Mucosa of descending colon (tissue), 3 donors: ENCODE measurements around the gene RABL3. TPM values are rescaled to one million over a fixed set of nuclear protein-coding genes. Genes with fewer than 3 reads are reported as not detected.
"Not testable (repeated sequence)": the region's sequence is repeated elsewhere in the genome, so short reads cannot be mapped to it uniquely, and the experiment has no call there.

Experiments used
- ATAC-seq: fragments of 200-7000 bp; cut with Tn5 transposase; one replicate; pipeline ENCODE4 v1.9.1; 2020; ENCODE audit warnings: mild to moderate bottlenecking, moderate library complexity
- DNase-seq, 3 donors: peaks; one replicate each; pipeline ENCODE4 v3.0.0-alpha.2; 2020
- H3K36me3 ChIP-seq: fragments of 200-600 bp; one replicate; pipeline ENCODE4 v1.8.0; 2021; ENCODE audit warnings: low read depth, mild to moderate bottlenecking
- H3K4me1 ChIP-seq: fragments of 200-600 bp; one replicate; pipeline ENCODE4 v1.8.0; 2021; ENCODE audit warnings: low read depth, mild to moderate bottlenecking
- H3K4me3 ChIP-seq: fragments of 200-600 bp; one replicate; pipeline ENCODE4 v1.8.0; 2021; ENCODE audit warnings: mild to moderate bottlenecking
- H3K9me3 ChIP-seq: fragments of 200-600 bp; one replicate; pipeline ENCODE4 v1.8.0; 2021; ENCODE audit warnings: mild to moderate bottlenecking
- intact Hi-C, 2 donors: fragments of 100-400 bp; cut with DNase I in 1 of 2; cut with micrococcal nuclease in 1 of 2; formaldehyde crosslinking; loops; one replicate each; pipeline versions ENCODE4 v1.11.0 to v1.11.1; 2022; cut with DNase I, micrococcal nuclease
- total RNA-seq, 3 donors: library from RNA; stranded (reverse); fragmentation: NEBNext Ultra II Directional in 2 of 3; extraction: Animal tissue kit (Norgen Biotek cat#: 25700) in 2 of 3; gene quantifications; one replicate each; pipeline versions ENCODE4 v1.2.1 to v1.2.4, GENCODE V29; 2021 to 2023
- TF ChIP-seq, protein P1 (sequence below): fragments of 200-600 bp; IDR thresholded peaks from one replicate; pipeline ENCODE4 v1.8.0; 2022; ENCODE audit warnings: antibody characterized with exemption, mild to moderate bottlenecking
- donor health status: DM: no; HTN: no; CAD: no; lungs with moderate emphysema.
- donor health status: DM: no; HTN: no; CAD: no.
- donor health status: DM: no; HTN: yes; CAD: no.

RABL3 gene
- total RNA-seq, 3 donors from 2014 or later: 23.0 to 26.5 (median 25.9) TPM

- no peak for DNase-seq
- TF ChIP-seq, protein P1, sequence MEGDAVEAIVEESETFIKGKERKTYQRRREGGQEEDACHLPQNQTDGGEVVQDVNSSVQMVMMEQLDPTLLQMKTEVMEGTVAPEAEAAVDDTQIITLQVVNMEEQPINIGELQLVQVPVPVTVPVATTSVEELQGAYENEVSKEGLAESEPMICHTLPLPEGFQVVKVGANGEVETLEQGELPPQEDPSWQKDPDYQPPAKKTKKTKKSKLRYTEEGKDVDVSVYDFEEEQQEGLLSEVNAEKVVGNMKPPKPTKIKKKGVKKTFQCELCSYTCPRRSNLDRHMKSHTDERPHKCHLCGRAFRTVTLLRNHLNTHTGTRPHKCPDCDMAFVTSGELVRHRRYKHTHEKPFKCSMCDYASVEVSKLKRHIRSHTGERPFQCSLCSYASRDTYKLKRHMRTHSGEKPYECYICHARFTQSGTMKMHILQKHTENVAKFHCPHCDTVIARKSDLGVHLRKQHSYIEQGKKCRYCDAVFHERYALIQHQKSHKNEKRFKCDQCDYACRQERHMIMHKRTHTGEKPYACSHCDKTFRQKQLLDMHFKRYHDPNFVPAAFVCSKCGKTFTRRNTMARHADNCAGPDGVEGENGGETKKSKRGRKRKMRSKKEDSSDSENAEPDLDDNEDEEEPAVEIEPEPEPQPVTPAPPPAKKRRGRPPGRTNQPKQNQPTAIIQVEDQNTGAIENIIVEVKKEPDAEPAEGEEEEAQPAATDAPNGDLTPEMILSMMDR: no peak
- no peaks in the 10 kb centered on the region for H3K9me3 ChIP-seq
- intact Hi-C loops: no loop called here
- no peaks in the 10 kb centered on the region for H3K36me3 ChIP-seq
- H3K4me3 ChIP-seq: no peak overlapping the region
- no peak for ATAC-seq
- peaks cover 4% of the 10 kb centered on the region for H3K4me1 ChIP-seq
Measured at GRCh38 chr3:120766576-120766975, 24.3 kb upstream of the RABL3 start.

GRCh38 chr3:120765830-120766493, 23.6 kb upstream of the RABL3 start:
- DNase-seq (no peak), ATAC-seq (no peak)
- no peaks in the 10 kb centered on the region for H3K9me3 ChIP-seq
- no peaks in the 10 kb centered on the region for H3K36me3 ChIP-seq
- TF ChIP-seq, protein P1: no peak
- H3K4me1 ChIP-seq: peaks cover 4% of the 10 kb centered on the region
- H3K4me3 ChIP-seq: no peak overlapping the region
- intact Hi-C loops: no loop called here

GRCh38 chr3:120764206-120764605, 21.9 kb upstream of the RABL3 start:
- ATAC-seq (no peak), DNase-seq (no peak)
- intact Hi-C loops: no loop called here
- Histone ChIP-seq H3K9me3 (no peaks in the 10 kb centered on the region), H3K4me3 (no peak overlapping the region), H3K4me1 (peaks cover 4% of the 10 kb centered on the region), H3K36me3 (no peaks in the 10 kb centered on the region)
- TF ChIP-seq, protein P1: no peak

- H3K9me3 ChIP-seq: no peaks in the 10 kb centered on the region
- H3K4me3 ChIP-seq: no peak overlapping the region
- H3K36me3 ChIP-seq: no peaks in the 10 kb centered on the region
- DNase-seq: no peak
- peaks cover 4% of the 10 kb centered on the region for H3K4me1 ChIP-seq
- no peak for ATAC-seq
- intact Hi-C loops: no loop called here
- TF ChIP-seq, protein P1: no peak
Measured at GRCh38 chr3:120763601-120764000, 21.3 kb upstream of the RABL3 start.

GRCh38 chr3:120762615-120763014, 20.3 kb upstream of the RABL3 start:
- Histone ChIP-seq H3K4me3 (no peak overlapping the region), H3K36me3 (no peaks in the 10 kb centered on the region), H3K9me3 (no peaks in the 10 kb centered on the region), H3K4me1 (peaks cover 4% of the 10 kb centered on the region)
- TF ChIP-seq, protein P1: no peak
- intact Hi-C loops: no loop called here
- DNase-seq (no peak), ATAC-seq (no peak)

GRCh38 chr3:120758551-120758950, 16.2 kb upstream of the RABL3 start:
- ATAC-seq, H3K4me3 ChIP-seq, DNase-seq, H3K4me1 ChIP-seq, intact Hi-C loops, H3K9me3 ChIP-seq, H3K36me3 ChIP-seq: not testable (repeated sequence)
